ENCODE results near the gene TENM3.

TENM3 gene

GRCh38 chr4:182624281-182624680 lies 381.1 kb downstream of the TENM3 start:
- TF ChIP-seq CTCF (IDR thresholded peaks at IDR 0.05; ENCODE audit: low read depth, low read length), result no peak
- no peak for DNase-seq (ENCODE audit: extremely low read depth, low read depth)

GRCh38 chr4:182625193-182625592 lies 382.0 kb downstream of the TENM3 start:
- no peak for TF ChIP-seq CTCF (IDR thresholded peaks at IDR 0.05; ENCODE audit: low read depth, low read length)
- DNase-seq (ENCODE audit: extremely low read depth, low read depth), result no peak

- no peak for DNase-seq (ENCODE audit: extremely low read depth, low read depth)
- TF ChIP-seq CTCF (IDR thresholded peaks at IDR 0.05; ENCODE audit: low read depth, low read length), result no peak
Measured at GRCh38 chr4:182627996-182628395, 384.8 kb downstream of the TENM3 start.

- no peak for TF ChIP-seq CTCF (IDR thresholded peaks at IDR 0.05; ENCODE audit: low read depth, low read length)
- no peak for DNase-seq (ENCODE audit: extremely low read depth, low read depth)
Measured at GRCh38 chr4:182628544-182628943, 385.3 kb downstream of the TENM3 start.

GRCh38 chr4:182629096-182629495 lies 385.9 kb downstream of the TENM3 start:
- no peak for TF ChIP-seq CTCF (IDR thresholded peaks at IDR 0.05; ENCODE audit: low read depth, low read length)

GRCh38 chr4:182640491-182640890 lies 397.3 kb downstream of the TENM3 start:
- no peak for DNase-seq (ENCODE audit: extremely low read depth, low read depth)
- no peak for TF ChIP-seq CTCF (IDR thresholded peaks at IDR 0.05; ENCODE audit: low read depth, low read length)

More at GRCh38 chr4:182629096-182629495, 385.9 kb downstream of the TENM3 start:
- DNase-seq (ENCODE audit: extremely low read depth, low read depth), result no peak

- no peak for TF ChIP-seq CTCF (IDR thresholded peaks at IDR 0.05; ENCODE audit: low read depth, low read length)
- no peak for DNase-seq (ENCODE audit: extremely low read depth, low read depth)
Measured at GRCh38 chr4:182640932-182641331, 397.7 kb downstream of the TENM3 start.
